ENCODE data around the gene AP2B1.

DNA sequence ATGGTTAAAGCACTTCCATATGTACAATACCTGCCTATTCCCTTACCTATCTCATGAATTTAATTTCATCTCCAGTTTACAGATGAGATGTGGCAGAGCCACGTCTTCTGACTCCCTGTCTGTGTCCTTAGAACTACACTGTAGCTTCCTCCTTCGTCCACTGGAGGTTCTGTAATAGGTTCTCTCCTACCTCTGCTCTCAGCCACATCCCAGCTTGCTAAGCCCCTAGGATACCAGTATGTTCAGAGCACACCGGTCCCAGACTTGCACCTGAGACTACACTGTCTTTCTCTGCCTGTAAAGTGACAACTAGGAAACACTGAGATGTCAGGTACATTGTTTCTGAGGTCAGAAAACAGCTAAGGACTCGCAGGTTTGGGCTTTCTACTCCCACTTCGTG, 140.5 kb downstream of the AP2B1 start:
- TF ChIP-seq, protein P1, sequence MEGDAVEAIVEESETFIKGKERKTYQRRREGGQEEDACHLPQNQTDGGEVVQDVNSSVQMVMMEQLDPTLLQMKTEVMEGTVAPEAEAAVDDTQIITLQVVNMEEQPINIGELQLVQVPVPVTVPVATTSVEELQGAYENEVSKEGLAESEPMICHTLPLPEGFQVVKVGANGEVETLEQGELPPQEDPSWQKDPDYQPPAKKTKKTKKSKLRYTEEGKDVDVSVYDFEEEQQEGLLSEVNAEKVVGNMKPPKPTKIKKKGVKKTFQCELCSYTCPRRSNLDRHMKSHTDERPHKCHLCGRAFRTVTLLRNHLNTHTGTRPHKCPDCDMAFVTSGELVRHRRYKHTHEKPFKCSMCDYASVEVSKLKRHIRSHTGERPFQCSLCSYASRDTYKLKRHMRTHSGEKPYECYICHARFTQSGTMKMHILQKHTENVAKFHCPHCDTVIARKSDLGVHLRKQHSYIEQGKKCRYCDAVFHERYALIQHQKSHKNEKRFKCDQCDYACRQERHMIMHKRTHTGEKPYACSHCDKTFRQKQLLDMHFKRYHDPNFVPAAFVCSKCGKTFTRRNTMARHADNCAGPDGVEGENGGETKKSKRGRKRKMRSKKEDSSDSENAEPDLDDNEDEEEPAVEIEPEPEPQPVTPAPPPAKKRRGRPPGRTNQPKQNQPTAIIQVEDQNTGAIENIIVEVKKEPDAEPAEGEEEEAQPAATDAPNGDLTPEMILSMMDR (IDR thresholded peaks at IDR 0.05; ENCODE audit: insufficient read depth, low read length, poor library complexity, severe bottlenecking), result no peak
- no peak for TF ChIP-seq EZH2phosphoT487 (conservative IDR thresholded peaks at IDR 0.05; ENCODE audit: low read length)

All from SU-DHL-6 (cell line).